B cell (primary cell): ENCODE results near the gene MAP3K19. TPM values are rescaled to one million over a fixed set of nuclear protein-coding genes. Genes with fewer than 3 reads are reported as not detected.

Experiments used
- ATAC-seq: fragments of 200-7000 bp; cut with Tn5 transposase; one replicate; pipeline ENCODE4 v1.10.0; 2021; ENCODE audit warnings: low read depth, mild to moderate bottlenecking, moderate number of reproducible peaks, moderate library complexity
- CTCF ChIA-PET: fragments of 350-600 bp; sonication (Branson Sonifier 250); formaldehyde crosslinking; loops from one replicate; lab custom pipeline; 2021; ENCODE audit warnings: antibody characterized with exemption, inconsistent platforms; lab: Charles Lee
- POLR2A ChIA-PET: fragments of 350-600 bp; sonication (Branson Sonifier 250); formaldehyde crosslinking; loops from one replicate; lab custom pipeline; 2021; ENCODE audit warnings: antibody characterized with exemption; lab: Charles Lee
- DNase-seq: peaks from one replicate; pipeline ENCODE4 v3.0.0; 2013
- H2AFZ ChIP-seq: 2 replicates; pipeline ENCODE4 v1.6.1; 2012; ENCODE audit warnings: mild to moderate bottlenecking, low read depth, low read length; ENCODE audit not compliant: insufficient read depth, poor library complexity, severe bottlenecking
- H3K27ac ChIP-seq, 2 donors: 1 replicate in 1 of 2; 2 replicates in 1 of 2; pipeline ENCODE4 v1.5.1; 2012 to 2013; ENCODE audit warnings: low read length in 2 of 2, mild to moderate bottlenecking in 2 of 2, moderate library complexity in 1 of 2
- H3K27me3 ChIP-seq, 4 experiments: fragments of 200-600 bp in 1 of 4; sonication (generic) in 1 of 4; replicated peaks in 1 of 4; 1 replicate in 2 of 4; 2 replicates in 2 of 4; pipeline versions ENCODE4 v1.6.1 to v1.7.0; 2013 to 2016; ENCODE audit warnings: low read length in 3 of 4, mild to moderate bottlenecking in 2 of 4, mixed read lengths in 1 of 4, moderate library complexity in 1 of 4; ENCODE audit not compliant: insufficient read depth in 4 of 4, control insufficient read depth in 3 of 4; ENCODE audit errors: control extremely low read depth in 1 of 4
- H3K36me3 ChIP-seq, 2 experiments: replicated peaks in 1 of 2; 1 replicate in 1 of 2; 2 replicates in 1 of 2; pipeline versions ENCODE4 v1.6.1 to v1.7.1; 2013; ENCODE audit warnings: low read length in 1 of 2; ENCODE audit not compliant: insufficient read depth in 2 of 2, control insufficient read depth in 1 of 2; ENCODE audit errors: control extremely low read depth in 1 of 2, extremely low read depth in 1 of 2
- H3K4me1 ChIP-seq, 2 donors: fragments of 200-600 bp in 1 of 2; sonication (generic) in 1 of 2; 1 replicate in 1 of 2; 2 replicates in 1 of 2; pipeline versions ENCODE4 v1.5.1 to v1.6.1; 2013 to 2017; ENCODE audit warnings: low read length in 2 of 2; ENCODE audit not compliant: control insufficient read depth in 2 of 2, insufficient read depth in 2 of 2
- H3K4me2 ChIP-seq: replicated peaks from 2 replicates; pipeline ENCODE3; 2012; ENCODE audit warnings: mild to moderate bottlenecking, low read depth, low read length; ENCODE audit not compliant: poor library complexity, severe bottlenecking
- H3K4me3 ChIP-seq, 5 experiments: fragments of 200-600 bp in 1 of 5; sonication (generic) in 1 of 5; 1 replicate in 3 of 5; 2 replicates in 2 of 5; pipeline versions ENCODE4 v1.5.1 to v1.7.0; 2011 to 2016; ENCODE audit warnings: low read length in 4 of 5, mild to moderate bottlenecking in 4 of 5, low read depth in 2 of 5, control low read depth in 1 of 5, moderate library complexity in 1 of 5; ENCODE audit not compliant: insufficient read depth in 1 of 5; ENCODE audit errors: control extremely low read depth in 1 of 5, extremely low read depth in 1 of 5
- H3K79me2 ChIP-seq: fragments of 200-600 bp; sonication (generic); one replicate; pipeline ENCODE4 v1.6.0; 2016; ENCODE audit warnings: low read length; ENCODE audit not compliant: control insufficient read depth, insufficient read depth
- H3K9ac ChIP-seq: fragments of 200-600 bp; sonication (generic); 2 replicates; pipeline ENCODE4 v1.6.1; 2017; ENCODE audit warnings: mild to moderate bottlenecking, low read length, moderate library complexity
- H3K9me3 ChIP-seq, 3 donors: one replicate each; pipeline versions ENCODE4 v1.6.1 to v1.7.1; 2013; ENCODE audit warnings: low read length in 2 of 3; ENCODE audit not compliant: control insufficient read depth in 2 of 3, insufficient read depth in 1 of 3; ENCODE audit errors: control extremely low read depth in 1 of 3
- H4K20me1 ChIP-seq: 2 replicates; pipeline ENCODE4 v1.6.0; 2012; ENCODE audit warnings: mild to moderate bottlenecking, low read length; ENCODE audit not compliant: insufficient read depth, control insufficient read depth, poor library complexity, severe bottlenecking
- H3K27ac Mint-ChIP-seq: one replicate; pipeline ENCODE4 v1.8.0; 2021; ENCODE audit warnings: mixed read lengths
- H3K27me3 Mint-ChIP-seq: one replicate; pipeline ENCODE4 v1.8.0; 2021; ENCODE audit warnings: mixed read lengths
- H3K4me1 Mint-ChIP-seq: one replicate; pipeline ENCODE4 v1.8.0; 2021; ENCODE audit warnings: mixed read lengths
- H3K4me3 Mint-ChIP-seq: one replicate; pipeline ENCODE4 v1.8.0; 2021; ENCODE audit warnings: mixed read lengths
- H3K9me3 Mint-ChIP-seq: one replicate; pipeline ENCODE4 v1.8.0; 2022; ENCODE audit warnings: mixed read lengths; ENCODE audit not compliant: insufficient read depth
- EZH2 ChIP-seq: IDR thresholded peaks from 2 replicates; pipeline ENCODE4 v1.6.1; 2012; ENCODE audit warnings: borderline replicate concordance, low read depth, mild to moderate bottlenecking, moderate library complexity, low read length; ENCODE audit not compliant: insufficient read depth, poor library complexity, severe bottlenecking
- WGBS: methylation state at CpG from one replicate; pipeline ENCODE4 v1.1.5; 2013; ENCODE audit warnings: missing lambda C conversion rate; ENCODE audit not compliant: insufficient coverage; 5-methylcytosine and 5-hydroxymethylcytosine counted together
- intact Hi-C: fragments of 100-400 bp; cut with micrococcal nuclease; formaldehyde crosslinking; loops from one replicate; pipeline ENCODE4 v1.10.0; 2022
- polyA plus RNA-seq: library from polyadenylated mRNA; depleted of rRNA; stranded (reverse); fragments of >200 nt; gene quantifications from 2 replicates; pipeline ENCODE4 v1.2.3, GENCODE V29; 2012
- total RNA-seq, 2 donors: library from RNA; stranded (reverse); fragments of 120-200 nt in 1 of 2; gene quantifications; 1 replicate in 1 of 2; 2 replicates in 1 of 2; pipeline versions ENCODE4 v1.2.3 to v1.2.4, GENCODE V29; 2013 to 2022
- TF ChIP-seq, protein P1 (sequence below): fragments of 200-600 bp; IDR thresholded peaks from one replicate; pipeline ENCODE4 v1.8.0; 2022; ENCODE audit warnings: antibody characterized with exemption, mild to moderate bottlenecking

MAP3K19 gene
- total and polyA plus RNA-seq, 2 donors (not counting 1 experiment from before 2014, with no cell fraction given) = 0.46 TPM; not detected in 1

DNA sequence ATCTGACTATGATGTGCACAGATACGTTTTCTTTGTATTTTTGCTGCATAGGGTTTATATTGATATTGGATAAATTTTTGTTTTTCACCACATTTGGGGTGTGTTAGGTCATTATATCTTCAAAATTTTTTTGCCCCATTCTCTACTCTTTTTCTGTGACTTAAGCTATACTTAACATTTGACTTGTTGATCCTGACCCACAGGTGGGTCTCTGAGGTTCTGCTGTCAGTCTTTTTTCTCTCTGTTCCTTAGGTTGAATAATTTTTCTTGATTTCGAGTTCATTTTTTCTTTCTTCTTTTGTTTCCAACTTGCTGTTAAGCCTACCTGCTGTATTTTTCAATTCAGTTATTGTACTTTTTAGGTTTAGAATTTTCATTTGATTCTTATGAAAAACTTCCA lies 16.9 kb upstream of the MAP3K19 start:
- Mint-ChIP-seq H3K4me3 (no peak overlapping the region), H3K4me1 (peaks cover 18% of the 10 kb centered on the region), H3K9me3 (no peaks in the 10 kb centered on the region), H3K27ac (no peak overlapping the region), H3K27me3 (no peaks in the 10 kb centered on the region)
- H3K4me1 ChIP-seq = no peaks in the 10 kb centered on the region
- H3K27ac ChIP-seq = no peak overlapping the region
- intact Hi-C loops = no loop called here
- H2AFZ ChIP-seq = no peak overlapping the region
- H4K20me1 ChIP-seq = peaks cover 49% of the 10 kb centered on the region
- WGBS = no CpG with 5 or more reads among the region's 2 CpGs
- no peak for TF ChIP-seq EZH2
- TF ChIP-seq, protein P1, sequence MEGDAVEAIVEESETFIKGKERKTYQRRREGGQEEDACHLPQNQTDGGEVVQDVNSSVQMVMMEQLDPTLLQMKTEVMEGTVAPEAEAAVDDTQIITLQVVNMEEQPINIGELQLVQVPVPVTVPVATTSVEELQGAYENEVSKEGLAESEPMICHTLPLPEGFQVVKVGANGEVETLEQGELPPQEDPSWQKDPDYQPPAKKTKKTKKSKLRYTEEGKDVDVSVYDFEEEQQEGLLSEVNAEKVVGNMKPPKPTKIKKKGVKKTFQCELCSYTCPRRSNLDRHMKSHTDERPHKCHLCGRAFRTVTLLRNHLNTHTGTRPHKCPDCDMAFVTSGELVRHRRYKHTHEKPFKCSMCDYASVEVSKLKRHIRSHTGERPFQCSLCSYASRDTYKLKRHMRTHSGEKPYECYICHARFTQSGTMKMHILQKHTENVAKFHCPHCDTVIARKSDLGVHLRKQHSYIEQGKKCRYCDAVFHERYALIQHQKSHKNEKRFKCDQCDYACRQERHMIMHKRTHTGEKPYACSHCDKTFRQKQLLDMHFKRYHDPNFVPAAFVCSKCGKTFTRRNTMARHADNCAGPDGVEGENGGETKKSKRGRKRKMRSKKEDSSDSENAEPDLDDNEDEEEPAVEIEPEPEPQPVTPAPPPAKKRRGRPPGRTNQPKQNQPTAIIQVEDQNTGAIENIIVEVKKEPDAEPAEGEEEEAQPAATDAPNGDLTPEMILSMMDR = no peak
- peaks cover 0 to 1% (median 0%) of the 10 kb centered on the region in 3 donors for H3K9me3 ChIP-seq
- peaks cover 10 to 28% of the 10 kb centered on the region in 2 experiments for H3K36me3 ChIP-seq
- no peaks in the 10 kb centered on the region for H3K27me3 ChIP-seq
- peaks cover 93% of the 10 kb centered on the region for H3K79me2 ChIP-seq
- H3K4me2 ChIP-seq = no peak overlapping the region
- POLR2A ChIA-PET = interaction anchor here (0.7 kb wide), 1 partner anchor 26 kb away, joined by 6 read pairs; no protein-coding TSS in a partner anchor
- H3K9ac ChIP-seq = no peak overlapping the region
- DNase-seq (no peak), ATAC-seq (no peak)
- CTCF ChIA-PET = no interaction called here
- H3K4me3 ChIP-seq = no peak overlapping the region

DNA sequence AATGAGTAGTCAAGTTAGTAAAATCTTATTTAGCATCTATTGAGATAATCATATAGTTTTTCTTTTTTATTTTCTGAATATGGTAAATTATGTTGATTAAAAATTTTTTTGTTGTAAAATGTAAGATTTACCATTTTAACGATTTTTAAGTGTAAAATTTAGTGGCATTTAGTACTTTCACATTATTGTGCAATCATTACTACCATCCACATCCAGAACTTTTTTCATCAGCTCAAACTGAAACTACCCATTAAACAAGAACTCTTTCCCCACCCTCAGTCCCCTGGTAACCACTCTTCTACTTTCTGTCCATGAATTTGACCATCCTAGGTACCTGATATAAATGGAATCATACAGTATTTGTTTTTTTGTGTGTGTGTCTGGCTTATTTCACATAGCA lies 16.0 kb upstream of the MAP3K19 start:
- no peaks in the 10 kb centered on the region for H3K9me3 Mint-ChIP-seq
- Histone ChIP-seq H4K20me1 (peaks cover 49% of the 10 kb centered on the region), H3K79me2 (peaks cover 88% of the 10 kb centered on the region), H2AFZ (no peak overlapping the region), H3K4me2 (no peak overlapping the region), H3K9me3 (peaks cover 0 to 1% (median 0%) of the 10 kb centered on the region in 3 donors), H3K36me3 (peaks cover 10 to 24% of the 10 kb centered on the region in 2 experiments), H3K4me1 (no peaks in the 10 kb centered on the region), H3K4me3 (no peak overlapping the region), H3K27ac (no peak overlapping the region), H3K27me3 (no peaks in the 10 kb centered on the region), H3K9ac (no peak overlapping the region)
- peaks cover 20% of the 10 kb centered on the region for H3K4me1 Mint-ChIP-seq
- ChIA-PET CTCF (no interaction called here), POLR2A (no interaction called here)
- TF ChIP-seq, protein P1 = no peak
- no peak for TF ChIP-seq EZH2
- H3K4me3 Mint-ChIP-seq = no peak overlapping the region
- DNase-seq (no peak), ATAC-seq (no peak)
- intact Hi-C loops = no loop called here
- no peaks in the 10 kb centered on the region for H3K27me3 Mint-ChIP-seq
- H3K27ac Mint-ChIP-seq = no peak overlapping the region
- no CpG with 5 or more reads among the region's 1 CpG for WGBS
